HG03571 (cell line): ENCODE results near the gene IRAK2.

Experiments used
- ATAC-seq: cut with Tn5 transposase; IDR thresholded peaks from one replicate; pipeline ENCODE4 v1.9.1; 2021; ENCODE audit not compliant: unreplicated experiment

The IRAK2 gene

GRCh38 chr3:10188804-10189556, 24.3 kb downstream of the IRAK2 start:
- no peak for ATAC-seq

GRCh38 chr3:10189557-10190354, 25.0 kb downstream of the IRAK2 start:
- no peak for ATAC-seq

GRCh38 chr3:10192953-10193691, 28.4 kb downstream of the IRAK2 start:
- ATAC-seq = peak; percentile 42

GRCh38 chr3:10193692-10194327, 29.1 kb downstream of the IRAK2 start:
- ATAC-seq = no peak

GRCh38 chr3:10194328-10195071, 29.8 kb downstream of the IRAK2 start:
- peak; percentile 26 for ATAC-seq

- ATAC-seq = no peak
Measured at GRCh38 chr3:10195366-10196089, 30.8 kb downstream of the IRAK2 start.

GRCh38 chr3:10196389-10197052, 31.8 kb downstream of the IRAK2 start:
- ATAC-seq = no peak

GRCh38 chr3:10198226-10198625, 33.5 kb downstream of the IRAK2 start:
- ATAC-seq = no peak

GRCh38 chr3:10198761-10199649, 34.3 kb downstream of the IRAK2 start:
- peak; percentile 77 for ATAC-seq

- no peak for ATAC-seq
Measured at GRCh38 chr3:10204921-10205320, 40.2 kb downstream of the IRAK2 start.

GRCh38 chr3:10205451-10206165, 40.9 kb downstream of the IRAK2 start:
- no peak for ATAC-seq

GRCh38 chr3:10206166-10206511, 41.4 kb downstream of the IRAK2 start:
- ATAC-seq = no peak

- ATAC-seq = no peak
Measured at GRCh38 chr3:10213156-10213792, 48.6 kb downstream of the IRAK2 start.

- no peak for ATAC-seq
Measured at GRCh38 chr3:10215578-10216368, 51.1 kb downstream of the IRAK2 start.

- no peak for ATAC-seq
Measured at GRCh38 chr3:10217359-10217758, 52.6 kb downstream of the IRAK2 start.

- ATAC-seq = no peak
Measured at GRCh38 chr3:10219737-10220136, 55.0 kb downstream of the IRAK2 start.
